MCF 10A (cell line): ENCODE results near the gene FBXL19. TPM values are rescaled to one million over a fixed set of nuclear protein-coding genes. Genes with fewer than 3 reads are reported as not detected.
A peak's percentile ranks its signal among the peaks of the same experiment; 100 is the strongest.

Source experiments
- BruUV-seq: library from RNA; stranded (reverse); fragments of 400-500 nt; replicated peaks from 2 replicates; lab custom pipeline; 2021; lab: Mats Ljungman, UMichigan
- CTCF ChIA-PET: fragments of 300-600 bp; sonication (Branson Sonifier 250); formaldehyde crosslinking; extraction: SDS; loops from one replicate; lab custom pipeline; 2021; ENCODE audit warnings: antibody characterized with exemption, inconsistent platforms; lab: Yijun Ruan, JAX
- POLR2A ChIA-PET: fragments of 300-600, 350-650 bp; sonication (Branson Sonifier 250); formaldehyde crosslinking; extraction: SDS; loops from one replicate; lab custom pipeline; 2020; ENCODE audit warnings: antibody characterized with exemption, inconsistent platforms; lab: Yijun Ruan, JAX
- DNase-seq: peaks from one replicate; pipeline ENCODE4 v3.0.0-alpha.2; 2018; ENCODE audit not compliant: unreplicated experiment
- H3K27ac Mint-ChIP-seq: one replicate; pipeline ENCODE4 v1.8.0; 2022; ENCODE audit warnings: mild to moderate bottlenecking, low read depth, mixed read lengths; ENCODE audit not compliant: unreplicated experiment
- H3K27me3 Mint-ChIP-seq: one replicate; pipeline ENCODE4 v1.8.0; 2022; ENCODE audit warnings: mixed read lengths; ENCODE audit not compliant: insufficient read depth, unreplicated experiment
- H3K36me3 Mint-ChIP-seq: one replicate; pipeline ENCODE4 v1.8.0; 2022; ENCODE audit warnings: mild to moderate bottlenecking, moderate library complexity, mixed read lengths; ENCODE audit not compliant: insufficient read depth, unreplicated experiment
- H3K4me1 Mint-ChIP-seq: one replicate; pipeline ENCODE4 v1.8.0; 2022; ENCODE audit warnings: mixed read lengths; ENCODE audit not compliant: insufficient read depth, unreplicated experiment
- H3K4me3 Mint-ChIP-seq: one replicate; pipeline ENCODE4 v1.8.0; 2022; ENCODE audit warnings: mild to moderate bottlenecking, moderate library complexity, mixed read lengths; ENCODE audit not compliant: unreplicated experiment
- H3K9me3 Mint-ChIP-seq: one replicate; pipeline ENCODE4 v1.8.0; 2022; ENCODE audit warnings: mixed read lengths; ENCODE audit not compliant: unreplicated experiment
- intact Hi-C: fragments of 100-400 bp; cut with micrococcal nuclease; formaldehyde crosslinking; loops from 2 replicates; pipeline ENCODE4 v1.14.1; 2022
- total RNA-seq: library from RNA; stranded (reverse); gene quantifications from 2 replicates; pipeline ENCODE4 v1.2.3, GENCODE V29; 2022
- TF ChIP-seq, protein P1 (sequence below): fragments of 200-600 bp; IDR thresholded peaks from one replicate; pipeline ENCODE4 v1.8.0; 2022; ENCODE audit warnings: antibody characterized with exemption, mild to moderate bottlenecking; ENCODE audit not compliant: unreplicated experiment

The FBXL19 gene
- total RNA-seq, 1 experiment from 2014 or later, result 18.0 TPM

- no peak for DNase-seq
- Mint-ChIP-seq H3K4me1 (no peaks in the 10 kb centered on the region), H3K27me3 (no peaks in the 10 kb centered on the region), H3K9me3 (no peaks in the 10 kb centered on the region), H3K4me3 (no peak overlapping the region), H3K36me3 (peaks cover 34% of the 10 kb centered on the region), H3K27ac (no peak overlapping the region)
- CTCF ChIA-PET, result interaction anchor here (0.7 to 7.4 kb wide), 4 partner anchors 12 to 490 kb away, joined by 3 to 66 read pairs (median 5); partner anchors contain the start of gene ZNF843
- intact Hi-C loops, result no loop called here
- POLR2A ChIA-PET, result interaction anchor here (0.7 to 1.5 kb wide), 3 partner anchors 13 to 189 kb away, joined by 3 to 7 read pairs (median 4); no protein-coding TSS in a partner anchor
- no TSS peak for BruUV-seq
- TF ChIP-seq, protein P1, sequence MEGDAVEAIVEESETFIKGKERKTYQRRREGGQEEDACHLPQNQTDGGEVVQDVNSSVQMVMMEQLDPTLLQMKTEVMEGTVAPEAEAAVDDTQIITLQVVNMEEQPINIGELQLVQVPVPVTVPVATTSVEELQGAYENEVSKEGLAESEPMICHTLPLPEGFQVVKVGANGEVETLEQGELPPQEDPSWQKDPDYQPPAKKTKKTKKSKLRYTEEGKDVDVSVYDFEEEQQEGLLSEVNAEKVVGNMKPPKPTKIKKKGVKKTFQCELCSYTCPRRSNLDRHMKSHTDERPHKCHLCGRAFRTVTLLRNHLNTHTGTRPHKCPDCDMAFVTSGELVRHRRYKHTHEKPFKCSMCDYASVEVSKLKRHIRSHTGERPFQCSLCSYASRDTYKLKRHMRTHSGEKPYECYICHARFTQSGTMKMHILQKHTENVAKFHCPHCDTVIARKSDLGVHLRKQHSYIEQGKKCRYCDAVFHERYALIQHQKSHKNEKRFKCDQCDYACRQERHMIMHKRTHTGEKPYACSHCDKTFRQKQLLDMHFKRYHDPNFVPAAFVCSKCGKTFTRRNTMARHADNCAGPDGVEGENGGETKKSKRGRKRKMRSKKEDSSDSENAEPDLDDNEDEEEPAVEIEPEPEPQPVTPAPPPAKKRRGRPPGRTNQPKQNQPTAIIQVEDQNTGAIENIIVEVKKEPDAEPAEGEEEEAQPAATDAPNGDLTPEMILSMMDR, result no peak
These were observed 29.7 kb downstream of the FBXL19 start for GRCh38 chr16:30953111-30953510.

- BruUV-seq, result no TSS peak
- no peaks in the 10 kb centered on the region for H3K9me3 Mint-ChIP-seq
- H3K27me3 Mint-ChIP-seq, result no peaks in the 10 kb centered on the region
- H3K4me1 Mint-ChIP-seq, result peaks cover 4% of the 10 kb centered on the region
- ChIA-PET CTCF (interaction anchor here (0.6 to 7.4 kb wide), 13 partner anchors 10 to 489 kb away, joined by 3 to 66 read pairs (median 4); partner anchors contain the start of genes KAT8 and ZNF843), POLR2A (interaction anchor here (0.7 to 1.5 kb wide), 5 partner anchors 13 to 189 kb away, joined by 3 to 7 read pairs (median 4); no protein-coding TSS in a partner anchor)
- peak; percentile 66 for DNase-seq
- TF ChIP-seq, protein P1, result peak; percentile 61
- H3K36me3 Mint-ChIP-seq, result peaks cover 39% of the 10 kb centered on the region
- H3K4me3 Mint-ChIP-seq, result no peak overlapping the region
- H3K27ac Mint-ChIP-seq, result no peak overlapping the region
- intact Hi-C loops, result no loop called here
These were observed 30.2 kb downstream of the FBXL19 start for GRCh38 chr16:30953511-30954124.

- Mint-ChIP-seq H3K4me1 (peaks cover 18% of the 10 kb centered on the region), H3K27ac (no peak overlapping the region), H3K4me3 (no peak overlapping the region), H3K36me3 (peaks cover 51% of the 10 kb centered on the region), H3K9me3 (no peaks in the 10 kb centered on the region), H3K27me3 (no peaks in the 10 kb centered on the region)
- TF ChIP-seq, protein P1, result no peak
- DNase-seq, result no peak
- POLR2A ChIA-PET, result interaction anchor here (0.7 to 1.5 kb wide), 3 partner anchors 11 to 919 kb away, joined by 3 to 4 read pairs (median 3); partner anchors contain the start of genes ZNF646 and ZNF668
- CTCF ChIA-PET, result interaction anchor here (0.6 to 7.4 kb wide), 7 partner anchors 9 to 916 kb away, joined by 3 to 66 read pairs (median 4); partner anchors contain the start of gene ZNF843
- BruUV-seq, result no TSS peak
- intact Hi-C loops, result no loop called here
These were observed 31.6 kb downstream of the FBXL19 start for GRCh38 chr16:30954993-30955392.
